HL-60/S4 treated with retinoic acid at 250 ng/mL for 4 days and 3 days (cell line): ENCODE measurements around the gene KRT4.
"Not testable (repeated sequence)": the region's sequence is repeated elsewhere in the genome, so short reads cannot be mapped to it uniquely, and the experiment has no call there.

Experiments used
- in situ Hi-C: fragments of 300-500 bp; cut with MboI; formaldehyde crosslinking; loops from 2 replicates; pipeline ENCODE4 v1.7.0; 2022; ENCODE audit warnings: low sequenced_read_pairs

Gene KRT4

DNA sequence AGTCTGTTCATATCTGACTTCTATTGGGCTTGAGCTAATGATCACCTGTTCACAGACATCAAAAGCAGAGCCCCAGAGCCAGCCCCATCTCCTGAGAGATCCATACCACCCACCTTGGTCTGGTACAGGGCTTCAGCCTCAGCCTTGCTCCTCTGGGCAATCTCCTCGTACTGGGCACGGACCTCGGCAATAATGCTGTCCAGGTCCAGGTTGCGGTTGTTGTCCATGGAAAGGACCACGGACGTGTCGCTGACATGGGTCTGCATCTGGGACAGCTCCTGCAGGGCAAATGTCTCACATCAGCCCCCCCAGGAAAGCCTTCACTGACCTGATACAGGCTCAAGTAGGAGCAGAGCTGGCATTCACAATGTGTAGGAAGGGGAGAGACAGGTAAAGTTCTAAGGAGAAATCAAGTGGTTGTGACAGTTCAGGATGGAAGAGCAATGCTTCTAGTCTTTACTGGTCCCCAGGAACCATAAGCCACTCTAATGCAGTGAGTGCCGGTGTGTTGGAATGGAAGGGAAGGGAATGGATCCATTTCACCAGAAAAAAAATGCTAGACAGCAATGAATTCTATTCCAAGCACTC, 5.2 kb downstream of the KRT4 start:
- in situ Hi-C loops: no loop called here

DNA sequence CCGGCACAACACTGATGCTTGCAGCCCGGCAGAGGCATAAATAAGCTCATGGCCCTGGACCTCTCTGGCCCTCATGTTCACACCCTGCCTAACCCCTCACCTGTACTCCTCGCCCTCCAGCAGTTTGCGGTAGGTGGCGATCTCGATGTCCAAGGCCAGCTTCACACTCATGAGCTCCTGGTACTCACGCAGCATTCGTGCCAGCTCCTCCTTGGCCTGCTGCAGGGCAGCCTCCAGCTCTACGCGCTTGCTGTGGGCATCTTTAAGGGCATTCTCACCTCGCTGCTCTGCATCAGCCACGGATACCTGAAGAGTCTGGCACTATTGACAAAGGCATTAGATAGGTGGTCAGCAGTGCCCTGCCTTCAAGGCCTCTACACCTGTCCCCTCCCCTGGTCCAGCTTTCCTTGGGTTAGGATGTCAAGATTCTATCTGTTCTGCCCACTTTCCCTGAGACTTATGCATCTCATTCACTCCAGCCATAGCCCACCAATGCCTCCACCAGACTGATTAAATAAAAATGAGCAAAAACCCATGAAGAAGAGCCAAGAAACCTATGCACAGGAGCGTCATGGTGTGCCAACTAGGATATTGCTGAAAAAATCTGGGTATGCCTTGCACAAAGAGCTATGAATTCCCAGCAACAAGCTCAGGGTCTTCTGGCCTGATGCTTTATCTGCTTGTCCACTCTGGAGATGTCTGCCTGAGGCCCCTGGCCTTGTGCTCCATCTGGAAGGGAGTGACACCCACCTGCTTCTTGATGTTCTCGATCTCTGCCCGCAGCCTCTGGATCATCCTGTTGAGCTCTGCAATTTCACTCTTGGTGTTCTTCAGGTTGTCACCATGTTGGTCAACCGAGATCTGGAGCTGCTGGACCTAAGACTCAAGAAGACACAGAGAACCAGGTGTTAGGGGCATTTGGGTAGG, 6.1 kb downstream of the KRT4 start:
- in situ Hi-C loops: no loop called here

DNA sequence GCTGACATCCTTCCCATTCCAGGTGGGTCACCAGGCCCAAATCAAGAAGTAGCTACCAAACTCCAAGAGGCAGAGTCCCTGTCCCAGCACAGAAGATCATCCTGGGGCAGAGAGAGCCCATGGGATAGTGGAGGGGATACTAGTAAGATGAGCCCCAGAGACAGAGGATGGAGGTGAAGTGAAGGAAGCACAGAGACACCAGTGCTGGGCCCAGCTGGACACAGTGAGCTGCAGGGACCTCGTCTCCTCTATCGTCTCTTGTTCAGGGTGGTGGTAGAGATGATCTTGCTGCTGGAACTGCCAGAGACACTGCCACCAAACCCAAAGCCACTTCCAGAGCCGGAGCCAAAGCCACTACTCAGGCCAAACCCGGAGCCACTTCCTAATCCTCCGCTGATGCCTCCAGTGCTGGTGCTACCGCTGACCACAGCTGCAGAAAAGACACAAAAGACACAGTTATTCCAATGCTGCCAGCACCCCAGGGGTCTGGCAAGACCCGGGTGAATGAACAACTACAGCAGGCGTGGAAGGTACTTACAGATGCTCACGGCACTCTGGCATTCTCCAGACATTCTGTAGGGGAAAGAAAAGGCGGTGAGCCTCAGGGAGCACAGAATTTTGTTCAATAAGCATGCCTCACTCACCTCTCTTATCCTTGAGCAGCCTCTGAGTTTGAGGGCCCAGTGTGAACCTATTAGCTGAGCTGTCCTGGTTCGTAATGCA, 6.9 kb downstream of the KRT4 start:
- in situ Hi-C loops: no loop called here

DNA sequence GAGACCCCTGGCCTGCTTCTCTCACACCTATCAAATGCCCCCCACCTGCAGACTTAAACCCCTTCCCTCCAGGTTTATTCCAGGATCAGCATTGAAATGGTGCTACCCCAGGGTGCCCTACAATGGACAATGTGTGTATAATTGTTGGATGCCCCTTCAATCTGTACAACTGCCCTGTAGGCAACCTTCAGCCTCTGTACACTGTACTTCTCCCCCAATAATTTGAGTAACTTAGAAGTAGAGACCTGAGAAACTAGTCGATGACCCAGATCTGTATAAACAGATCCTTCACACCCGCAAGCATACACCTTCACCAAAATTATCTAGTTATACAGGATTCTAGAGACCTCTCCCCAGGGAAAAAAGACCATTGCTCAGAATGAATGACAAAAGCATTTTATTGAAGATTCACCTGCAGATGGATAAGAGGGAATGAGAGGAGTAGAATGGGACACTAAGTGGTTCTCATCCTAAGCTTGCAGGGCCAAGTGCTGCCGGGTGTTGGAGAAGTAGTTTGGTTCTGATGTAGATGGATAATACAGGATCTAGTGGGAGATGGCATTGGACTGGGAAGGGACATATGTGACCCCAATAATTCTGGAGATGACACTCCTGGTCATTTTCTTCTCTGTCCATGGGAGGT, 7.6 kb downstream of the KRT4 start:
- in situ Hi-C loops: no loop called here

DNA sequence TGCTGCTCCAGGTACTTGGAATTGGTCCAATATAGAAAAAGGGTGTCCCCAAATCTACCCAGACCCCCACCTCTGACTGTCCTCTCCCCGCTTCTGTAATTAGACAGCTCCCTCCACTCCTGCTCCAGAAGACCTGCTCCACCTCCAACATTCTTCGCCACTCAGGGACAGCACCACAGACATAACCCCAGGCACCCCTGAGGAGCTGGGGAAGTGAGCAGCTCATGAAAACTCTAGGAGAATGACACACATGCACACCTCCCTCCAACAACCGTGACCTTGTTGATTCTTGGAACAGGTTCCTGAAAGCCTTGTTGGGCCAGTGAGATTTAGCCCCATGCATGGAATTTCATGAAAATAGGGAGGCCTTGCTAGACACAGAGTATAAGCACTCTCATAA, 8.2 kb downstream of the KRT4 start:
- in situ Hi-C loops: no loop called here

DNA sequence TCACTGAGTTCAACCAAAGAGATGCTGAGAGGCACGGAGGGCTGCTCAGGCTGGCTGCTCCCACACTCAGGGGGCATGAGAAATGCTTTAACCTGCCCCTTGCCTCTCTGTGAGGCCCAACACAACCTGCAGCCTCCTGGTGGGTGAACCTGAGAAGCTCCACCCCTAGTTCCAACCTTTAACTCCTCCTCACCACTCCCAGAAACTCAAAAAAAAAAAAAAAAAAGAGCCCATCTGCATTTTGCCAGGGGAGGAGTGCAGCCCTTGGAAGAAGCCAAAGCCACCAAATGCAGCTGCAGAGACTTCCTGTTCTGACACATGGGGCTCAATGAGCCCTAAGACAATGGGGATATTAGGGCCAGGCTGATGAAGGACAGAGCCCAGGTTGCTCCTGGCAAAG, 8.9 kb downstream of the KRT4 start:
- in situ Hi-C loops: no loop called here

DNA sequence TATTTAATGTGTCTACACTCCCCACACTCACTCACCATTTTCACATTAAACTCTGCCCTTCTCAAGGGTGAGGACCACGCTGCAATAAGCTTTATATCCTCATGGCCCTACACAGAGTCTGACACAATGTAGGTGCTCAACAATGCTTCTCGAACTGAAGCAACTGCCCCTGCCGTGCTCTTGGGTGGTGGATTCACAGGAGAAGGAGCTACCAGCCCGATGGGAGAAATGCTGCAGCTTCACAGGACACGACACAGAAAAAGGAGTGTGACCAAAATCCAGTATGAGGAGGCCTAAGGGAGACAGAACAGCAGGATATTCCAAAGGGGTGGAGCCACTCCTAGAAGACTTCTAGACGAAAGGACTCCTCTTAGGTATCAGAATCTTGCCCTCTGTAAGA, 11.5 kb downstream of the KRT4 start:
- in situ Hi-C loops: no loop called here

DNA sequence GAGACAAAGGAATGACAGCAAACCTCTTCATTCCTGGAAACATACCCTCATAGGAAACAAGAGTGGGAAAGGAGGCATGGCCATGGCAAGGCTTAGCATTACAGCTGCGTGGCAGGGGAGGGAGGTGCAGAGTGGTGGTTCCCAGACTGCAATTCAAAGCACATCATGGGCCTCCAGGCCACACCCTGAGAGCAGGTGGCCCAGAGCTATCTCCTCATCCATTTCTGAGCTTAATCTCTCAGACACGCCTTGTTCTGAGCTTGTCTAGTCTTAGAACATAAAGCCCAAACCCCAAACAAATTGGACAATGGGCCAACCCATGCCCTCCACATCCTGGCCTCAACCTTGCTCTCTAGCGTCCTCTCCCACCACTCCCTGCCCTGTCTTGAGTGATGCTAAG, 12.1 kb downstream of the KRT4 start:
- in situ Hi-C loops: no loop called here

DNA sequence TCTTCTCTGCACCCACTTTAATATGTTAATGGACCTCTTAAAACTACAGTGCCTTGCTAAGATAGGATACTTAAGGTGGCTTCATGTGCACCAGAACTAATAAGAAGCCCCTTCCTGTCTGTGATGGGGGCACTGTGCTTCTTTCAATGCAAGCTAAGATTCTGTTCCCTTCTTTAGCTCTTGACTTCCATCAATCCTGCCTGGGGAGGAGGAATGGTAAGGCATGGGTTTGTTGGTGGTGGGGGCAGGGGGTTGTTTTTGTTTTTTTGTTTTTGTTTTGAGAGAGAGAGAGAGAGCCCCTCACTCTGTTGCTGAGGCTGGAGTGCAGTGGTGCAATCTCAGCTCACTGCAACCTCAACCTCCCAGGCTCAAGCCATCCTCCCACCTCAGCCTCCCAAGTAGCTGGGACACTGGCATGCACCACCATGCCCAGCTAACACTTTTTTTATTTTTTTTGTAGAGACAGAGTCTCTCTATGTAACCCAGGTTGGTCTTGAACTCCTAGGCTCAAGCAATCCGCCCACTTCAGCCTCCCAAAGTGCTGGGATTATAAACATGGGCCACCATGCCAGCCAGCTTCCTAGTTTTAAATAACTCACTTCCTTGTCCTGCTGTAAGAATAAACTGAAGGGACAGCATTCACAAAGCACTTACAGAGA, 13.5 kb downstream of the KRT4 start:
- in situ Hi-C loops: no loop called here

DNA sequence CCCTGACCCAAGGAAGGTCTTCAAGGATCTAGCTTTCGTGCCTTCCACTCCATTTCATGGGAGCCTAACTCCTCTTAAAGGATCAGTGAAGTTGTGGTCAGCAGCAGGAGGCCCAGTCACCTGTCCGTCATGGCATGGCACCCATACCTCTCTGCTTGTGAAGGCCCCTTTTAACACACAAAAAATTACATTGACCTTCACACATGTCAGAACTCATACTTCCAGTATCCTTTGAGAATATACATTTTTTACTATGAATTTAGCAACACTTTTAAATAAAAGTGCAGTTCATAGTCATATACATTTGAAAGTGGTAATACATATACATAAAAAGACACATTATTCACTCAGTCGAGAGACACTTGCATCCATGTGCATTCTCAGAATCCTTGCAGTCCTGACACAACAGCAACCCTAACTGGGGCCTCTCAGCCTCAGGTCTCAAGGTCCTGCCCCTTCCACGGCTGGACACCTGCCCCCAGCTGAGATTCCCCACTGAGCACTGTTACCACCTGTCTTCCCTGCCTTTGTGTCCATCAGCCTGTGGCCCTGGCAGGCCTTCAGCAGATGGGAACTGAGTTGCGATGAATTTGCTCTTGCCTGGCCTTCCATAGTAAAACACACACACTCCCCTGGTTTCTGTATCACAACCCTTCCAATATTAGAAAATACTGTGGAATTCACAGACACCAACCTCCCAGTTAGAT, 14.3 kb downstream of the KRT4 start:
- in situ Hi-C loops: no loop called here

DNA sequence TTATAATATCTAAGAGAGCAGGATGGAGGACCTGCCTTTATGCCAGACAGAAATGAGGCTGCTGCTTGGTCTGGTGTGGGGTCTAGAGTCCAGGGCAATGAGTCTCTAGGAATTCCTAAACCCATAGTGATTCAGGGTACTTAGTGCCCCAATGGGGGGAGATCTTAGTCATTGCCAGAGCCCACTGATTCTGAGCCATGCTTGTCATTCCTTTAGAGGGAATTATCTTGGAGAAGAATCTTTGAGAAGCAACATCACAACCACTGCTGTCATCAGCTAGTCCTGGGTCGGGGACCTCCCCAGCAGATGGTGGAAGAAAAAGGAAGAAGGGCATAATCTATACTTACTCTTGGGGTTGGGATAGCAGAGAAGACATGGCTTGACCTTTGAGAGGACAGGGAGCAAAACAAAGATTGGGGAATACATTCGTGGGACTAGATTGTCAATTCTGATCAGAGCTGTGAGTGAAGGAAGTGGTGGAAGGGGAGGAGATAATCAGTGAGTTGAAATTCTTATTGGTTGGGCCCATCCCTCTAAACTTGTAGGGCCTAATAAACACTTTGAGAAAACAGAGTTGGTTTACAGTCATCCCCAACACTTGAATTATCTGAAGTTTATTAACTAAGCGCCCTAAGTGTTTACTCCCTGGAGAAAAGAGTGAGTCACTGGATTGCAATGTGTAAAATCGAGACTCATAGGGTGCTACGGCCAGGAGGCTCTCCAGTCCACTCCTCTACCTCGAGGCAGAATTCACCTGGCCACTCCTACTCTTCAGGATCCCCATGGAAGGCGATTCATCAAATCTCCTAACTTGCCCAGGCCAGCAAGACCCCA, 15.0 kb downstream of the KRT4 start:
- in situ Hi-C loops: no loop called here

DNA sequence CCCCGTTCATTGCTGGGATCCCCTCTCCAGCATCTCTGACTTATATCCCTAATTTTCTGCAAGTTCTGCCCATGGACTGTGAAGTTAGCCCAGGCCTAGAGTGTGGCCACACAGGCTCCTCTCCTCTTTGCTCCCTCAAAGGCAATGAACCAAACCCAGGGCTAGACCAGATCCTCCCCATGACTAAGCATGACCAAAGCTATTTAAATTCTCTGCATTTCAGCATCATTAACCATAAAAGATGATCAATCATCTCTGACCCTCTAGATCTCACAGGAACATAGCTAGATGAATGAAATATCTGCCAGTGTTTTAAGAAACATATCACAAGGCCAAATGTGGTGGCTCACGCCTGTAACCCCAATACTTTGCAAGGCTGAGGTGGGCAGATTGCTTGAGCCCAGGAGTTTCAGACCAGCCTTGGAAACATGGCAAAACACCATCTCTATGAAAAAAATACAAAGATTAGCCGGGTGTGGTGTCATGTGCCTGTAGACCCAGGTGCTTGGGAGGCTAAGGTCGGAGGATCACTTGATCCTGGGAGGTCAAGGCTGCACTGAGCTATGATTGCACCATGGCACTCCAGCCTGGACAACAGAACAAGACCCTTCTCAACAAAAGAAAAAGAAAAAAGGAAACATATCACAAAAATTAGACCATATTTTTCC, 15.8 kb downstream of the KRT4 start:
- in situ Hi-C loops: no loop called here

DNA sequence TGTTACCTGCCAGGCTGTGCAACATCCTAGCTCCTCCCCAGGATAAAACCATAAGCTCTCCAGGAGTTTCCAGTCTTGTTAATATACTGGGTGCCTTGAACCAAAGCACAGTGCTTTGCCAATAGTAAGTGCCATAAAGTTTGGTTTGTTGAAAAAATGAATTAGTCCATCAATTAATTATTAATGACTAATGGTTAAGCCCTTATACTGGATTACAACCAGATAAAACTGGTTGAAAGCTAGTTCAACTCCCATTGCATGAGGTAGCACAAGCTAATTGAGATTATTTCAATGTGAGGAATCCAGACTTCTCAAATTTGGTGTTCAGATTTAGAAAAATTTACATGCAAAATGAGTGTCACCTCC, 16.4 kb downstream of the KRT4 start:
- in situ Hi-C loops: no loop called here

DNA sequence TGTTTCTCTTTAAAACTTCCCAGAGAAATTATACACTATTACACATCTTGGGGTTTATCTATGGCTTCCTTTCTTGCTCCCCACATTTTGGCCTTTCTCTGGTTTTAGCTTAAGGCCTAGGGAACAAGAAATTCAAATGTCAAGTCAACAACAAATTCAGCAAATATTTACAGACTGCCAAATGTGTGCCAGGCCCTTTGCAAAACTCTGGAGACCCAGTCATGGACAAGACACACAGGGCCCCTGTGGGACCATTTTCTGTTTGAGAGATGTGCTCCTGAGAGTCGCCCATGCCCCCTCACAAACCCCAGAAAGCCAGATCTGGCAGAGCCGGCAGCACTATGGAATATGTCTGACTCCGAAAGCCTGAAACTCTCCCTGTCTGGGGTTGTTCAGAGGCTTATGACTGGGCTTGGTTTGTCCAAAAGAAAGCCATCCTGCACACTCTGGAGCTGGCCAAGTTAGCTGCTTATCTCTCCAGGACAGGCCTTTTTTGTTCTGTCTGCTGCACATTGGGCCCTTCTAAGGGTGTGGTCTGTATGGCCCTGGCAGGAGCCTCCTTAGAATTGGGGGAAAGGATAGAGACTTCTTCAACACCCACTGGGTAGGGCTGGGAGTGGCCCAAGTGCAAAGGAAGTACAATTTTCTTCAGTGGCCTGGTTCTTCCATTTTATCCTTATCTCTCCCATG, 16.9 kb downstream of the KRT4 start:
- in situ Hi-C loops: no loop called here

DNA sequence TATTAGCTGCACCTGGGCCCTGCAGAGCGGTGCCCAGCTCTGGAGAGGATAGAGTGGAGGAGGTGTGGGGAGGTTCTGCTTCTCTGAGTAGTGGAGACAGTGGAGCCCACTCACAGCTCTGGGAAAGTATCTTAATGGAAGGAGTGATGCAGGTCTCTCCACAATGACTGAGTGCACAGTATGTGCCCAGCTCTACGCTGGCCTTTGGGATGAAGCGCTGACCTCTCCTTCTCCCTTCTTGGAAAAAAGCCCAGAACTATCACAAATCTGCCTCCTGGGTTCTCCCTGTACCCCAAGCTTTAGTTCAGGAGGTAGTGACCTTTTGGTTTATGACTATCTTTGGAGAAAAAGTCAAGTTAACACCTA, 17.5 kb downstream of the KRT4 start:
- in situ Hi-C loops: no loop called here

DNA sequence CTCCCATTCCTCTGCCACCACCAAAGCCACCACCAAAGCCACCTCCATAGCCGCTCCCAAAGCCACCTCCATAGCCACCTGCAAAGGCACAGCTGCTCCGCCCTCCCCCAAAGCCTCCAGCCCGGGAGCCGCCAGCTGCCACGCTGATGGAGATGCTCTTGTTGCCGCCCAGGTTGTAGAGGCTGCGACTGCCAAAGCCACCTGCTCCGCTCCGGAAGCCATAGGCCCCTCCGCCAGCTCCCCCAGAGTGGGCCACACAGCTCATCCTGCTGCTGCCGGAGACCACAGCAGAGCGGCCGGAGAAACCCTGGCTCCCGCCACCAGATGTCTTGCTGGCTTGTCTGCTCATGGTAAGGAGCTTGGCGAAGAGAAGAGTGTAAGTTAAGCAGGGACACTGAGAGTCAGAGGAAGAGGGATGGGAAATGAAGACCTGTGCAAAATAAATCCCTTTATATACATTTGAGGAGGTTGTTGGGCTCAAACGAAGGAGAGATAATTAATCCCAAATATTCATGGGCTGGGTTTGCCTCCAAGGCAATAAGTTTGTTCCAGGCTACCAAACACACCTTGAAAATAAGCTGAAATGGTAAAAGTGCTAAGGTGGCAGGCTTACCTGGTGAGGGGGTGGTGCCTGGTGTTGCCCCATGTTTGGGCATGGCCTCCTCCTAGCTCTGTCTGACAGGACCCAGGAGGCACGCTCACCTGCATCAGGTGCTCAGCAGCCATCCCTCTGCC, 18.1 kb downstream of the KRT4 start, which contains the start of gene KRT3:
Gene KRT3, minus strand, starts transcription at position 424 of the 735 bp plus-strand sequence. Its CDS starts 75 bp downstream, at position 349.
- in situ Hi-C loops: no loop called here

DNA sequence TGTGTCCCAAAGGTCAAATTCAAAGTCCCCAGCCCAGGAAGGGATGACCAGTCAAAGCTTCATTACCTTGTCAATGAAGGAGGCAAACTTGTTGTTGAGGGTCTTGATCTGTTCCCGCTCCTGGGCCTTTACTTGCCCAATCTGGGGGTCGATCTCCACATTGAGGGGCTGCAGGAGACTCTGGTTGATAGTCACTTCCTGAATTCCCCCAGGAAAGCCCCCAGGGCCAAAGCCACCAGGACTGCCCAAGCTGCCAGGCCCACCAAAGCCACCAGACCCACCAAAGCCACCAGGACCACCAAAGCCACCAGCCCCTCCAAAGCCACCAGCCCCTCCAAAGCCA, 18.6 kb downstream of the KRT4 start:
- in situ Hi-C loops: not testable (repeated sequence)
